ENCODE data around the gene SLC6A9. TPM values are rescaled to one million over a fixed set of nuclear protein-coding genes. Genes with fewer than 3 reads are reported as not detected.
A peak's percentile ranks its signal among the peaks of the same experiment; 100 is the strongest.

SLC6A9 gene
- total RNA-seq, 5 donors from 2014 or later (not counting 1 experiment from before 2014, with no cell fraction given): 1.4 to 8.2 (median 6.3) TPM; not detected in 1

DNA sequence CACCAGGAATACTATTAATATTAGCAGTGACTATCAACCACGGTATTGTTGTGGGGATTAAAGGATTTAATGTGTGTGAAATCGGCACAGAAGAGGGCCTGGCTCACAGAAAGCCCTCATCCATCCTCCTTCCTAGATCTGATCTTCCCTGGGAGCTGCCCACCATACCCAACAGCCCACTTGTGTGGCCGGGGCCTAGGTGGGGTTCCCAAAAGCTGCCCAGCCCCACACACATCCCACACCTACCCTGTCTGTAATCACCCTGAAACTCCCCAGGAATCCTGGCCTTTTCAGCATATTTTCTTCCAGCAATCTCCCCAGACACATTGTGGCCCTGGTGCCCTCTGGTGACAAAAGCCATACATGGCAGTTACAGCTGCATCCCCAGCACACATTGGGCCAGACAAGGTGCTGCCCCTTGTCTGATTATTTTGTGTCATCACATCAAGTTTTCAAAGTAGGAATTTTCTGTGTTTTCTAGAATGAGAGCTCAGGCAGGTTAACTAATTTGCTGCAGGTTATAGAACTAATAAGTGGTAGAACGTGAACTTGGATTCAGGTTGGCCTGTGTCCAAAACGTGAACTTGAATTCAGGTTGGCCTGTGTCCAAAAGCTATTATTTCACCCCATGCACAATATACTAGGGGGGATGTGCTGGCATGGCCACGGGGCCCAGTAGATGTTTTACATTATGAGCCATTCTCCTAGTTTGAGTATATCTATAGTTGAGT is 5.3 kb upstream of the SLC6A9 start:
- WGBS (ENCODE audit: insufficient coverage): 33% methylated on average over 1 of the region's 6 CpGs
- Mint-ChIP-seq H3K27ac (no peak overlapping the region), H3K9me3 (no peaks in the 10 kb centered on the region), H3K36me3 (no peaks in the 10 kb centered on the region), H3K27me3 (no peaks in the 10 kb centered on the region), H3K4me3 (no peak overlapping the region), H3K4me1 (peaks cover 0 to 12% (median 10%) of the 10 kb centered on the region in 3 donors)
- Histone ChIP-seq H3K36me3 (ENCODE audit: control insufficient read depth in 2 of 2, extremely low read depth in 1 of 2, insufficient read depth in 1 of 2, low read length in 1 of 2) (no peaks in the 10 kb centered on the region), H3K27me3 (replicated peaks in 1 of 2; ENCODE audit: control insufficient read depth in 2 of 2, extremely low read depth in 1 of 2, insufficient read depth in 2 of 2, low read length in 1 of 2) (no peaks in the 10 kb centered on the region), H3K27ac (ENCODE audit: low read length) (no peak overlapping the region), H3K4me3 (ENCODE audit: control insufficient read depth in 1 of 2, extremely low read depth in 1 of 2, low read length in 1 of 2) (no peak overlapping the region), H3K9me3 (no peaks in the 10 kb centered on the region), H3K4me1 (ENCODE audit: control insufficient read depth in 1 of 2, extremely low read depth in 1 of 2, insufficient read depth in 2 of 2, low read length in 2 of 2) (peaks cover 0 to 2% of the 10 kb centered on the region in 2 experiments)
- peak; percentile 20 to 80 (median 53) for DNase-seq
- CTCF ChIA-PET: interaction anchor here (0.6 to 2.5 kb wide), 8 partner anchors 10 to 1236 kb away, joined by 3 to 17 read pairs (median 4); no protein-coding TSS in a partner anchor
- POLR2A ChIA-PET: no interaction called here
- peak; percentile 64 to 85 (median 74) for ATAC-seq (replicated peaks in 1 of 4)

DNA sequence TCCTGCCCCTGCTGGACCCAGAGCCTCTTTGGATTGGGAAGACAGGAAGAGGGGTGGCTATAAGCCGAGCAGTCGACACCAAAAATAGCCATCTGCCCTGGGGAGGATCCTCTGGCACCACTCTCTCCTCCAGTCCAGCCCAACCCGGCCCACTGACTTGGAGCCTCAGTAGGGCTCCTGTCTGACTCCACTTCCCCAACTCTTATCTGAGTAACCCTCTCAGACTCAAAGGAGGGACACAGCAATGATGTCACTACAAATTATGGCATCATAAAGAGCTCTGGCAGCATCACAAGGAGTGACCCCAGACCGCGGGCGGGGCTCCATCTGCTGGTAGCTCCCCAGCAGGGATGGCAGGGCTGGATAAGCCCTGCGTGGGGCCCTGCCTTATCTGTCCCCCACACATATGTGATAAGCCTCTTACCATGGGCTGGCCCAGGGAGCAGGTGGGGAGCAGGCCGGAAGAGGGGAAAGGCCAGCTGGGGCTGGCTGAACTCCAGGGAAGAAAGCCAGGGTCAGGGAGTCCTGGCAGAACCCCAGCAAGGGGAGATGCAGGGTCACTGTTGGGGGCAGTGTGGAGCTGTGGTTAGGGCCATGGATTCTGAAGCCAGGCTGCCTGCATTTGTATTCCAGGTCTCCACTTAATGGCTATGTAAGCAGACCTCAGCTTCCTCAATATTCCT is 4.6 kb upstream of the SLC6A9 start:
- Histone ChIP-seq H3K36me3 (ENCODE audit: control insufficient read depth in 2 of 2, extremely low read depth in 1 of 2, insufficient read depth in 1 of 2, low read length in 1 of 2) (no peaks in the 10 kb centered on the region), H3K9me3 (no peaks in the 10 kb centered on the region), H3K27ac (ENCODE audit: low read length) (no peak overlapping the region), H3K27me3 (replicated peaks in 1 of 2; ENCODE audit: control insufficient read depth in 2 of 2, extremely low read depth in 1 of 2, insufficient read depth in 2 of 2, low read length in 1 of 2) (no peaks in the 10 kb centered on the region), H3K4me3 (ENCODE audit: control insufficient read depth in 1 of 2, extremely low read depth in 1 of 2, low read length in 1 of 2) (no peak overlapping the region), H3K4me1 (ENCODE audit: control insufficient read depth in 1 of 2, extremely low read depth in 1 of 2, insufficient read depth in 2 of 2, low read length in 2 of 2) (peaks cover 0 to 9% of the 10 kb centered on the region in 2 experiments)
- WGBS (ENCODE audit: insufficient coverage): 79% methylated on average over 6 of the region's 8 CpGs
- ChIA-PET CTCF (interaction anchor here (0.6 to 2.5 kb wide), 8 partner anchors 10 to 1236 kb away, joined by 3 to 17 read pairs (median 4); no protein-coding TSS in a partner anchor), POLR2A (no interaction called here)
- Mint-ChIP-seq H3K9me3 (no peaks in the 10 kb centered on the region), H3K4me3 (no peak overlapping the region), H3K4me1 (peaks cover 0 to 14% (median 11%) of the 10 kb centered on the region in 3 donors), H3K27ac (no peak overlapping the region), H3K36me3 (no peaks in the 10 kb centered on the region), H3K27me3 (no peaks in the 10 kb centered on the region)
- no peak for ATAC-seq (replicated peaks in 1 of 4)
- no peak for DNase-seq

DNA sequence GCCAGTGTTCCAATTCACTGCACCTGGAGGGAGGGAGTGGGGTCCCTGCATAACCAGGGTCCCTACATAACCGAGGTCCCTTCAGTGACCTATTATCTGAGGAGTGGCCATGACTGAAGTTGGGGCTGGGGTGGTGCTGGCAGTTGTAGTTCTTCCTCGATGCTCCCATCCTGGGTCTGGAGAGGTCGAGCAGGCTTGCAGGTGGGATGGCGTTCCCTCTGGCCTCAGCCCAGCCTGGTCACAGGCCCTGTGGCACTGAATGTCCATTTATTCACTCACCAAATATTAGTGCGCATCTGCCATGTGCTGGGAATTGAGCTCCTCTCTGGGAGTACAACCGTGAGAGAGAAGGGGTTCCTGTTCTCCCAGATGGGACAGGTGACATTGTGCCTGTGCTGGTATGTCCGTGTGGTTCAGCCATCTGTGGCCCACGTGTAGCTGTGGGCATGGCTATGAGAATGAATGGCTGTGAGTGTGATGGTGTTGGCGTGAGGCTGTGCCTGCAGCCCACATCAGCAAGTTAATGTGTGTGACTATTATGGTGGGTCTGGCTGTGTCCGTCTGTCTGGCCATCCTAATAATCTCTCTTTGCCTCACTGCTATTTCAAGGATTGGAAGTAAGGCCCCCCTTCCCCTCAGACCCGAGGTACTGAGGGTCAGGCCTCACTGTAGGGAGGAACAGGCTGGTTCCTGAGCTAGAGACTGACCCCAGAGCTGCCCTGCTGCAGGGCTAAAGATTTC is 3.9 kb upstream of the SLC6A9 start:
- no peaks in the 10 kb centered on the region for H3K27me3 Mint-ChIP-seq
- no peaks in the 10 kb centered on the region for H3K27me3 ChIP-seq (replicated peaks in 1 of 2; ENCODE audit: control insufficient read depth in 2 of 2, extremely low read depth in 1 of 2, insufficient read depth in 2 of 2, low read length in 1 of 2)
- ChIA-PET CTCF (interaction anchor here (0.9 to 3.4 kb wide), 5 partner anchors 29 to 506 kb away, joined by 3 to 17 read pairs (median 9); no protein-coding TSS in a partner anchor), POLR2A (interaction anchor here in 1 of 2 donors (0.5 kb wide), 1 partner anchor 10 kb away, joined by 3 read pairs; no protein-coding TSS in a partner anchor)
- no peaks in the 10 kb centered on the region for H3K9me3 ChIP-seq
- no peak for DNase-seq
- ATAC-seq (replicated peaks in 1 of 4): no peak
- no peak overlapping the region for H3K27ac Mint-ChIP-seq
- H3K4me1 Mint-ChIP-seq: peaks cover 0 to 14% (median 11%) of the 10 kb centered on the region in 3 donors
- H3K4me3 Mint-ChIP-seq: no peak overlapping the region
- no peak overlapping the region for H3K4me3 ChIP-seq (ENCODE audit: control insufficient read depth in 1 of 2, extremely low read depth in 1 of 2, low read length in 1 of 2)
- no peak overlapping the region for H3K27ac ChIP-seq (ENCODE audit: low read length)
- no peaks in the 10 kb centered on the region for H3K9me3 Mint-ChIP-seq
- WGBS (ENCODE audit: insufficient coverage): 75% methylated on average over 5 of the region's 11 CpGs
- no peaks in the 10 kb centered on the region for H3K36me3 ChIP-seq (ENCODE audit: control insufficient read depth in 2 of 2, extremely low read depth in 1 of 2, insufficient read depth in 1 of 2, low read length in 1 of 2)
- H3K36me3 Mint-ChIP-seq: no peaks in the 10 kb centered on the region
- H3K4me1 ChIP-seq (ENCODE audit: control insufficient read depth in 1 of 2, extremely low read depth in 1 of 2, insufficient read depth in 2 of 2, low read length in 2 of 2): peaks cover 0 to 12% of the 10 kb centered on the region in 2 experiments

DNA sequence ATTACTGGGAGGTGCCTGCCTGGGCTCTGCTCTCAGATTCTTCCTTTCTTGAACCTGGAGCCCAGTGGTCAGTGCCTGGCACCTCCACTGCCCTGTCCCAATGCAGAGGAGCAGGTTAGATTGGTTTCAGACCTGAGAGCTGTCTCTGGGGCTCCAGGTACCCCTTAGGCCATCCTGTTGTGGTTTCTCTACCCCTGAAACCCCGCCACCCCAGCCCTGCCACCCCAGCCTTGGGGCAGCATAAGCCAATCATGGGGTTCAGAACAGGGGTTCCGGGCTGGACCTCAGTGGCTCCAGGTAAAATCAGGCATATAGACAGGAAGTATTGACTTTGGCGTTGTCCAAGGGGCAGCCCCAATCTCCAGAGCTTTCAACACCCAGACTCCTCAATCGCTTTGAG is 3.2 kb upstream of the SLC6A9 start:
- no peak for DNase-seq
- POLR2A ChIA-PET: interaction anchor here in 1 of 2 donors (0.5 kb wide), 1 partner anchor 9 kb away, joined by 3 read pairs; no protein-coding TSS in a partner anchor
- CTCF ChIA-PET: interaction anchor here (0.9 to 3.4 kb wide), 2 partner anchors 29 to 505 kb away, joined by 3 to 11 read pairs; no protein-coding TSS in a partner anchor
- Histone ChIP-seq H3K4me1 (ENCODE audit: control insufficient read depth in 1 of 2, extremely low read depth in 1 of 2, insufficient read depth in 2 of 2, low read length in 2 of 2) (peaks cover 0 to 16% of the 10 kb centered on the region in 2 experiments), H3K9me3 (no peaks in the 10 kb centered on the region), H3K4me3 (ENCODE audit: control insufficient read depth in 1 of 2, extremely low read depth in 1 of 2, low read length in 1 of 2) (no peak overlapping the region), H3K27ac (ENCODE audit: low read length) (no peak overlapping the region), H3K27me3 (replicated peaks in 1 of 2; ENCODE audit: control insufficient read depth in 2 of 2, extremely low read depth in 1 of 2, insufficient read depth in 2 of 2, low read length in 1 of 2) (no peaks in the 10 kb centered on the region), H3K36me3 (ENCODE audit: control insufficient read depth in 2 of 2, extremely low read depth in 1 of 2, insufficient read depth in 1 of 2, low read length in 1 of 2) (no peaks in the 10 kb centered on the region)
- no peak overlapping the region for H3K4me3 Mint-ChIP-seq
- no peak overlapping the region for H3K27ac Mint-ChIP-seq
- ATAC-seq (replicated peaks in 1 of 4): no peak
- 90% methylated on average over 4 of the region's 4 CpGs for WGBS (ENCODE audit: insufficient coverage)
- H3K4me1 Mint-ChIP-seq: peaks cover 6 to 18% (median 16%) of the 10 kb centered on the region in 3 donors
- no peaks in the 10 kb centered on the region for H3K27me3 Mint-ChIP-seq
- no peaks in the 10 kb centered on the region for H3K36me3 Mint-ChIP-seq
- no peaks in the 10 kb centered on the region for H3K9me3 Mint-ChIP-seq

DNA sequence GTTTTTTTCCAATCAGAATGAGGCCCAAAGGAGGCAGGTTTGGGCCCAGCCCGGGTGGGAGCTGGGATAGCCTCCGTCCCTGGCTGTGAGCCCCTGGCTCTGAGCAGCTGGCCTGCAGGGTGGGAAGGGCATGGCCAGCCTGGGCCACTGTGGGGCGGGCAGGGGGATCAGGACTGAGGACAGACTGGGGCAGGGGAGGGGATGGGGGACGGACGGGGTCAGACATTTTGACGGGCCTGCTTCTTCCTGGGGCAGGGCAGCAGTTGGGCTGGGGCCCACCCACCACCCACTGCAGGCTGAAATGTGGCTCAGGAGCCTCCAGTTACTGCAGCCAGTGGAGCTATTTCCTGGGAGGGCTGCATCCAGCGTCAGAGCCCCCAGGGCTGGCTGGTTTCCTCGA is 2.5 kb upstream of the SLC6A9 start:
- ChIA-PET CTCF (interaction anchor here (0.5 to 3.4 kb wide), 2 partner anchors 28 to 42 kb away, joined by 4 to 11 read pairs; no protein-coding TSS in a partner anchor), POLR2A (no interaction called here)
- no peak overlapping the region for H3K27ac ChIP-seq (ENCODE audit: low read length)
- DNase-seq: no peak
- H3K36me3 ChIP-seq (ENCODE audit: control insufficient read depth in 2 of 2, extremely low read depth in 1 of 2, insufficient read depth in 1 of 2, low read length in 1 of 2): no peaks in the 10 kb centered on the region
- peaks cover 4 to 21% of the 10 kb centered on the region in 2 experiments for H3K4me1 ChIP-seq (ENCODE audit: control insufficient read depth in 1 of 2, extremely low read depth in 1 of 2, insufficient read depth in 2 of 2, low read length in 2 of 2)
- Mint-ChIP-seq H3K9me3 (no peaks in the 10 kb centered on the region), H3K36me3 (no peaks in the 10 kb centered on the region), H3K27me3 (no peaks in the 10 kb centered on the region), H3K27ac (peak overlapping the region in 1 of 2 donors; percentile 22), H3K4me1 (peaks cover 13 to 25% (median 23%) of the 10 kb centered on the region in 3 donors), H3K4me3 (no peak overlapping the region)
- no peak overlapping the region for H3K4me3 ChIP-seq (ENCODE audit: control insufficient read depth in 1 of 2, extremely low read depth in 1 of 2, low read length in 1 of 2)
- ATAC-seq (replicated peaks in 1 of 4): no peak
- WGBS (ENCODE audit: insufficient coverage): 77% methylated on average over 5 of the region's 8 CpGs
- no peaks in the 10 kb centered on the region for H3K27me3 ChIP-seq (replicated peaks in 1 of 2; ENCODE audit: control insufficient read depth in 2 of 2, extremely low read depth in 1 of 2, insufficient read depth in 2 of 2, low read length in 1 of 2)
- H3K9me3 ChIP-seq: no peaks in the 10 kb centered on the region
